Suprapubic skin (tissue), 4 donors: ENCODE results near the gene MCAT. TPM values are rescaled to one million over a fixed set of nuclear protein-coding genes. Genes with fewer than 3 reads are reported as not detected.

Experiments
- DNase-seq, 2 donors: peaks; one replicate each; pipeline ENCODE4 v3.0.0-alpha.2; 2019; ENCODE audit warnings: low spot score in 2 of 2
- H3K27ac ChIP-seq: fragments of 200-600 bp; sonication (generic); one replicate; pipeline ENCODE4 v1.5.1; 2019
- H3K27me3 ChIP-seq: fragments of 200-600 bp; sonication (generic); one replicate; pipeline ENCODE4 v1.5.1; 2019
- H3K36me3 ChIP-seq: fragments of 200-600 bp; sonication (generic); one replicate; pipeline ENCODE4 v1.5.1; 2019
- H3K4me1 ChIP-seq: fragments of 200-600 bp; sonication (generic); one replicate; pipeline ENCODE4 v1.5.1; 2019
- H3K4me3 ChIP-seq: fragments of 200-600 bp; sonication (generic); one replicate; pipeline ENCODE4 v1.5.1; 2019; ENCODE audit warnings: mild to moderate bottlenecking
- H3K9me3 ChIP-seq: fragments of 200-600 bp; sonication (generic); one replicate; pipeline ENCODE4 v1.5.1; 2019
- CTCF ChIP-seq, 2 donors: fragments of 200-600 bp in 1 of 2; fragments of 450-650 bp in 1 of 2; sonication (generic) in 1 of 2; IDR thresholded peaks; one replicate each; pipeline ENCODE4 v1.5.1; 2016 to 2019; ENCODE audit warnings: antibody characterized with exemption in 2 of 2, mild to moderate bottlenecking in 1 of 2, moderate library complexity in 1 of 2
- EP300 ChIP-seq: sonication (generic); formaldehyde crosslinking; IDR thresholded peaks from one replicate; pipeline ENCODE4 v1.6.1; 2017; ENCODE audit warnings: antibody characterized with exemption
- POLR2A ChIP-seq, 2 donors: fragments of 450-650 bp; IDR thresholded peaks; one replicate each; pipeline ENCODE4 v1.6.1; 2017; ENCODE audit warnings: antibody characterized with exemption in 2 of 2, mild to moderate bottlenecking in 2 of 2, moderate library complexity in 2 of 2
- POLR2AphosphoS5 ChIP-seq, 3 donors: sonication (generic); formaldehyde crosslinking; IDR thresholded peaks; one replicate each; pipeline ENCODE4 v1.6.1; 2017; ENCODE audit warnings: antibody characterized with exemption in 3 of 3
- WGBS: methylation state at CpG from one replicate; pipeline ENCODE4 v1.1.5; 2018; 5-methylcytosine and 5-hydroxymethylcytosine counted together
- total RNA-seq, 4 donors: library from RNA; depleted of rRNA; stranded (reverse); fragments of >200 nt; gene quantifications; one replicate each; pipeline ENCODE4 v1.1.0, GENCODE V29; 2016

MCAT gene
- total RNA-seq, 4 donors from 2014 or later: 21.1 to 38.0 (median 25.2) TPM

- Histone ChIP-seq H3K4me1 (peaks cover 21% of the 10 kb centered on the region), H3K27ac (no peak overlapping the region), H3K36me3 (peaks cover 78% of the 10 kb centered on the region), H3K27me3 (no peaks in the 10 kb centered on the region), H3K9me3 (no peaks in the 10 kb centered on the region), H3K4me3 (no peak overlapping the region)
- 82% methylated on average over 15 of the region's 15 CpGs for WGBS
- no peak for DNase-seq
- TF ChIP-seq POLR2A (IDR thresholded peaks at IDR 0.05) (no peak), EP300 (no peak)
Measured at GRCh38 chr22:43176090-43176489, 32.9 kb upstream of the MCAT start.

GRCh38 chr22:43174941-43175531, 31.8 kb upstream of the MCAT start:
- no peak for DNase-seq
- peak overlapping the region; percentile 32 for H3K27ac ChIP-seq
- no peak for TF ChIP-seq POLR2A (IDR thresholded peaks at IDR 0.05)
- no peak for TF ChIP-seq POLR2AphosphoS5 (IDR thresholded peaks at IDR 0.05)
- TF ChIP-seq CTCF (IDR thresholded peaks at IDR 0.05): no peak
- TF ChIP-seq EP300: no peak
- no peaks in the 10 kb centered on the region for H3K9me3 ChIP-seq
- H3K4me3 ChIP-seq: no peak overlapping the region
- peaks cover 77% of the 10 kb centered on the region for H3K36me3 ChIP-seq
- H3K27me3 ChIP-seq: no peaks in the 10 kb centered on the region
- WGBS: 68% methylated on average over 7 of the region's 9 CpGs
- peaks cover 21% of the 10 kb centered on the region for H3K4me1 ChIP-seq

- 91% methylated on average over 17 of the region's 39 CpGs for WGBS
- Histone ChIP-seq H3K36me3 (peaks cover 76% of the 10 kb centered on the region), H3K27me3 (no peaks in the 10 kb centered on the region), H3K4me3 (no peak overlapping the region), H3K9me3 (no peaks in the 10 kb centered on the region), H3K27ac (peak overlapping the region; percentile 32), H3K4me1 (peaks cover 21% of the 10 kb centered on the region)
- TF ChIP-seq POLR2A (IDR thresholded peaks at IDR 0.05) (no peak), CTCF (IDR thresholded peaks at IDR 0.05) (no peak), EP300 (no peak), POLR2AphosphoS5 (IDR thresholded peaks at IDR 0.05) (no peak)
- DNase-seq: no peak
Measured at GRCh38 chr22:43173976-43174720, 30.9 kb upstream of the MCAT start.

GRCh38 chr22:43173566-43173965, 30.4 kb upstream of the MCAT start:
- H3K9me3 ChIP-seq: no peaks in the 10 kb centered on the region
- H3K4me3 ChIP-seq: no peak overlapping the region
- H3K4me1 ChIP-seq: peaks cover 23% of the 10 kb centered on the region
- H3K27ac ChIP-seq: no peak overlapping the region
- peaks cover 74% of the 10 kb centered on the region for H3K36me3 ChIP-seq
- no peak for DNase-seq
- no peaks in the 10 kb centered on the region for H3K27me3 ChIP-seq
- WGBS: 97% methylated on average over 9 of the region's 9 CpGs
- TF ChIP-seq POLR2AphosphoS5 (IDR thresholded peaks at IDR 0.05) (no peak), CTCF (IDR thresholded peaks at IDR 0.05) (no peak), EP300 (no peak), POLR2A (IDR thresholded peaks at IDR 0.05) (no peak)

- Histone ChIP-seq H3K9me3 (no peaks in the 10 kb centered on the region), H3K36me3 (peaks cover 80% of the 10 kb centered on the region)
- 94% methylated on average over 19 of the region's 19 CpGs for WGBS
Measured at GRCh38 chr22:43172191-43172590, 29.0 kb upstream of the MCAT start.

More at GRCh38 chr22:43172191-43172590, 29.0 kb upstream of the MCAT start:
- TF ChIP-seq CTCF (IDR thresholded peaks at IDR 0.05) (no peak), POLR2A (IDR thresholded peaks at IDR 0.05) (no peak), POLR2AphosphoS5 (IDR thresholded peaks at IDR 0.05) (no peak), EP300 (no peak)
- Histone ChIP-seq H3K4me3 (no peak overlapping the region), H3K27ac (no peak overlapping the region), H3K27me3 (no peaks in the 10 kb centered on the region), H3K4me1 (peaks cover 27% of the 10 kb centered on the region)
- no peak for DNase-seq
